NCI-H345 (cell line): Measurements from ENCODE around the gene AEN.

ENCODE experiments used
- DNase-seq: peaks from one replicate; lab custom pipeline; 2025; lab: John Stamatoyannopoulos, UW

AEN gene

DNA sequence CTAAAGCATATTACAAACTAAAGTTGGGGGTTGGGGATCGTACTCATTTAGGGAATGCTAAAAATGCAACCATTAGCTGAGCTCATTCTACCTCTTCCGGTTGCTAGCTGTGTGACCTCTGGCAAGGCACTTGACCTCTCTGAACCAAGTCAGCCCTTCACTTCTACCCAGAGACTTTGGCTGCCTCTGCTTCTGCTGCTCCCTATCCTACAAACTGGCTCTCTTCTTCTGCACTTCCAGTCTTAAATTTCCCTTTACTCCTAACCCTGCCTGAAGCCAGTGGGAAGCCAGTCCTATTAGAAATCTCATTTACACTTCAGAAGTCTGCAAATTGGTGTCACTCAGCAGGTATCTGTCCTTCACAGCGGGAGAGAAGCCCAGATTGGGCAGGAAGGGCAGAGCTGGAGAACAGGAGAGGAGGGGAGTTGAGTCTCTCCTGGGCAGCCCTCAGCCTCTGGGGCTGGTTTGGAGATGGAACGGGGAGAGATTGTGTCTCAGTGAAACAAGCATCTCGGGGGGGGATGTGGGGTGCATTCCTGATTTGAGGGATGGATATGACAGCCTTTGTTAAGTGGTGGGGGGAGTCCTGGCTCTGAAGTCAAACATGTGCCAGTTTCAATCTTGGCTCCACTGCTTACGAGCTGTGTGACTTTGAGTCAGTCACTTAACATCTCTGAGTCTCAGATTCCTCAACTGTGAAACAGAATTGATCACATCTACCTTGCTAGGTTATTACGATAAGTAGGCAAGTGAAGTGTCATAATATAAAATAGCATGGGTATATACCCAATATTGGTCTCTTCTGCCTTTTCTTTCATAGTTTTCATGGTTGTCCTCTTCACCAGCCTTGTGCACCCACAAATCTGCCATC lies 7.8 kb upstream of the AEN start:
- DNase-seq: no peak

DNA sequence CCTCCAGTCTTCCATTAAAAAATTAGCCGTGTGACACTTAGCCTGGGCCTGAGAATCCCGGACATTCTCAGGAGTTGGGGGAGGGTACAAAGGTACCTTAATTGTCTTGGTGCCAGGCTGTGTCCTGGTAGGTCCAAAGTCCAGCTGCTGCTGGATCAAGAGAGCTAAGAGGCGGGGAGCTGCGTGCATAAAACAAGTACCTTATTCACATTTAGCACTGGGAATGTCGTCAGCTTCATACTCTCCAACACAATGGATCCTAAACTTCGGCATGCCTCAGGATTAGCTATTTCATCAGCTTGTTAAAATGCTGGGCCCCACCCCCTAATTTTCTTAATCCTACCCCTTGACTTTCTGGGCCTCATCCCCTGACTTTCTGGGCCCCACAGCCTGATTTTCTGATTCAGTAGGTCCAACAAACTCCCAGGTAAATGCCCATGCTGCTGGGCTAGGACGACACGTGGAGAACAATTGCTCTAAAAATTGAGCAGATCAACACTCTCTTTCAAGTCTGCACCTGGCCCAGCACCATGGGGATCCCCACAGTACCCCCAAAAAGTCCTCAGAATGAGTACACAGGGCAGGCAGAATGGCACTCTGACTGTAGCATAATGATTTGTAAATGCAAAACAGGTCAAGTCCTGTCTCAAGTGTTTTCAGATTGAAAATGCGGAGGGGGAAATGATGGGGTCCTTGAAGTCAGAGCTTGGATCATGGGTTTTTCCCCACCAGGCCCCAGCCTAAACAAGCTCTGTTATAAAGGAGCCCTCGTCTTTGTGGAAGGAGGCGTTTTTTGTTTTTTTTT lies 5.6 kb upstream of the AEN start:
- no peak for DNase-seq

DNA sequence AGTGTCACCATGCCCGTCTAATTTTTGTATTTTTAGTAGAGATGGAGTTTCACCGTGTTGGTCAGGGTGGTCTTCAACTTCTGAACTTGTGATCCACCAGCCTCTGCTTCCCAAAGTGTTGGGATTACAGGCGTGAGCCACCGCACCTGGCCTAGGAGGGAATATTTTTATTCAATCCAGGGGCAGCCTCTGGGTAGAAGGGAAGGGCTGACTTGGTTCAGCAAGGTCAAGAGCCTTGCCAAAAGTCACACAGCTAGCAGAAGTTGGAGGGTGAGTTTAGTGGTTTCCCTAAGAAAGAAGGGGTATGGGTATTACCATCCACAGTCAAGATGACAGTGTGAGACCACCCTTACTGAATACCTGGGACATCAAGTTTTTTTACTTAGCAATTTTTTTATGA lies 4.9 kb upstream of the AEN start:
- DNase-seq: no peak

DNA sequence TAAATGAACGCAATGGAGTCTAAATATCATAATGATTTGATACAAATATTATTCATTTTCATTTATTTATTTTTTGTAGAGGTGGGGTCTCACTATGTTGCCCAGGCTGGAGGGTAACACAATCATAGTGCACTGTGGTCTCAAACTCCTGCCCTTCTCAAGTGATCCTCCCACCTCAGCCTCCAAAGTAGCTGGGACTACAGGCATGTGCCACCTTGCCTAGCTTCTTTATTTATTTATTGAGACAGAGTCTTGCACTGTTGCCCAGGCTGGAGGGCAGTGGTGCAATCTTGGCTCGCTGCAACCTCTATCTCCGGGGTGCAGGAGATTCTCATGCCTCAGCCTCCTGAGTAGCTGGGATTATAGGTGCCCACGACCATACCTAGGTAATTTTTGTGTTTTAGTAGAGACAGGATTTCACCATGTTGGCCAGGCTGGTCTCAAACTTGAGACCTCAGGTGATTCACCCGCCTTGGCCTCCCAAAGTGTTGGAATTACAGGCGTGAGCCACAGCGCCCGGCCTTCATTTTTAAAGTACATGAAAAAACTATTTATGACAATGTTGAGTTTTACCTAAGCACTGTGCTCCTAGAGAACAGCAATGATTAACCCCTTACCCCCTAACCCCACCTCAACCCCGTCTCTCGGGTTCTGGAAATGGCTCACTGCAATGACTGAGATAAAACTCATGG lies 4.0 kb upstream of the AEN start:
- DNase-seq: no peak

DNA sequence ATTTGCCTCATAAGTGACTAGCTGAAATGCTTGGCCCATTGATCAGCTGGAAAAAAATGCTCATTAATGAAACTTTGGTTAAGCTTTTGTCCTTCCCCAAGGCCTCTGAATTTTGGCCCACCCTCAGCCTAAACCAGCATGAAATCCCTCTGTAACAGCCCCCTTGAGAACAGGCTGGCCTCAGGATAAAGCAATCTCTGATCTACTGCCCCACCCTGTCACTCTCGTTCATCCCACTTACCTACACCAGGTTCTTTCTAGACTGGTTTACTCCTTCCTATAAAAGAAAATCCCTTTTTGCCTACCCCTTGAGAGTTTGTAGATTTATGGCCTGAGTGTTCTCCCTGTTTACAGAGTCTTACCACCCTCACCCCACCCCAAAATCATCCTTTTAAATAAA lies 3.4 kb upstream of the AEN start:
- no peak for DNase-seq

DNA sequence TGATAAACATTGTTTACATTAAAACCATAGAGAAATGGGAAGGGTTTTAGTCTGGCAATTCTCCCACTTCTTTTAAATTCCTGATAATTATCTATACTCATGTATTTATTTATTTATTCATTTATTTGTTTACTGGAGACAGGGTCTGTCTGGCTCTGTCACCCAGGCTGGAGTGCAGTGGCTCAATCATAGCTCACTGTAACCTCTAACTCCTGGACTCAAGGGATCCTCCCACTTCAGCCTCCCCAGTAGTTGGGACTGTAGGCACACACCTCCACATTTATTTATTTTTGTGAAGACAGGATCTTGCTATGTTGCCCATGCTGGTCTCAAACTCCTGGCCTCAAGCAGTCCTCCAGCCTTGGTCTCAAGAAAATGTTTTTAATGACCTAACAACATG lies 2.5 kb upstream of the AEN start:
- DNase-seq: no peak

DNA sequence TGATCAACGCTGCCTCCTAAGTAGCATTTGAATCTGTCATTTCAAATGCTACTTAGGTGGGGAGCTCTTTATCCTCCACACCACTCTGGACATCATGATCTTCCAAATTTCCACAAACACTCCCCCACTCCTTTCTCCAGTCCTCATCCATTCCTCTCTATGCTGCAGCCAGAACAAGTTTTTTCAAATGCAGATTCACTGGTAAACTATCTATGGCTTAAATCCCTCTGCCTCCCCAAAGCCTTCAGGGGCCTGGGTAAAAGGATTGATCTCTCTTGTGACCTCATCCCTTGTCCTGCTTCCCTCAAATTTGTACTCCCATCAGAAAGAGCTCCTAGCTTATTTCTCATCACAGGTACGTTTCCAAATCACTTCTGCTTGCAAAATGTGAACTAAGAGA lies 1.3 kb upstream of the AEN start:
- DNase-seq: no peak

DNA sequence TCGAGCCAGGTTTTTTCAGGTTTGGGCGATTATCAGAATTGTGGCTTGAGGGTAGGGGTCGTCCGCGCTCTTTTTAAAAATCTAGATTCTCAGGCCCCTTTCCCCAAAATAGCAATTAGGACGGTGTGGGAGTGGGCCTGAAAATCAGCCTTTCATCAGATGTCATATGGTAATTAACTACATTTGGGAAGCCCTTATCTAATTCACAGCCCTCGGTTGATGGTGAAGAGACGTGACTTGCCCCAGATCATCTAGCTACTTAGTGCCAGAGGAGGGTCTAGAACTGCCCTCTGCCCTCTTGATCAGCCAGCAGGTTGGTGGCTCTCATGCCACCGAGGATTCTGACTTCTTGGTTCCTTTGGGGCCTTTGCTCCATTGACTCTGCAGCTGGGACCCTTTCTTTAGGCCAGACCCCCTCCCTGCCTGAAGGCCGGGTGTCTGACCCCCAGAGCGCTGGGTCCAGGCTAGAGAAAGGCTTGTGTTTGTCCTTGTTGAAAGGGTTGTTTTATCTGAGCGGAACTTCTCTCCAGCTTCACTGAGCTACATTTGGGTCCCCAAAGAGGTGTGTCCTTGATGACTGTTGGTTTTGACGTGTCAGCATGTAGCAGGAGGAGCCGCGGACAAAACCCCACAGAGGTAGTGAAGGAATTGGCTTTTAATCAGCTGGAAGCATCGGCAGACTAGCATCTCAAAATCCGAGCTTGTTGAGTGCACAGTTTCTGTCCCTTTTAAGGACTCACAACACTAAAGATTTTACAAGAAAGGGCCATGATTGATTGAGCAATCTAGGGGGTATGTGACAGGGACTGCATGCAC lies 857 bp downstream of the AEN start:
- no peak for DNase-seq

DNA sequence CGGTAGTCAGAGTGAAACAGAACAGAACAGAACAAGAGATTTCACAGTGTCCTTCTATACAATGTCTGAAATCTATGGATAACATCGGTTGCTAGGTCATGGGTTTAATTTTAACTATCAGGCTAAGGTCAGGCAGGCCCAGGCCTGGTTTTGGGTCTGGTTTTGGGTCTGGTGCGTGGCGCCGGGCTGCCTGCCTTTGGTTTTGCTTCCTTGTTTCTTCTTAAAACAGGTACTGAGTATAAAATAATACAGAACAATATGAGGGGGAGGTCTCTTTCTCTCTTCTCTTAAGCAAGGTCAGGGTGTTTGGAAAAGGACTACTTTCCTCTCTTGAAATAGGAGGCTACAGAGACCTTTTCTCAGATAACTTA lies 1.4 kb downstream of the AEN start:
- DNase-seq: no peak

DNA sequence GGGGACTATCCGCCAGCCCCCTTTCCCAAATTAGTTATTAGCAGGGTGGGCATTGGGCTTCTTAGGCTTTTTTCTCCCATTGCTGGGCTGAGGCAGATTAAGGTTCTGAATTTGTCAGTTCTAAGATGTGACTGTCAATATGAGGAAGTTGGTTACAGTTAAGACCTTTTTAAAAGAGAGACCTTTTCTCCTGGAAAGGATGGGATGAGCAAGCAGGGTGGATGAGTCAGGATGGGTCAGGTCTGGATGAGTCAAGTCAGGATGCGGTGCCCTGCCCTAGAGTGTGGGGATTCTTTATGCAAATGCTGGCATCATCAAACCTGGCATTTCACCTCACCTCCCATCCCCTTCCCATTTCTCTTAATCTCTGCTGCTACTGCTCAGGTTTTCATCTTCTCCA lies 1.9 kb downstream of the AEN start:
- DNase-seq: no peak

DNA sequence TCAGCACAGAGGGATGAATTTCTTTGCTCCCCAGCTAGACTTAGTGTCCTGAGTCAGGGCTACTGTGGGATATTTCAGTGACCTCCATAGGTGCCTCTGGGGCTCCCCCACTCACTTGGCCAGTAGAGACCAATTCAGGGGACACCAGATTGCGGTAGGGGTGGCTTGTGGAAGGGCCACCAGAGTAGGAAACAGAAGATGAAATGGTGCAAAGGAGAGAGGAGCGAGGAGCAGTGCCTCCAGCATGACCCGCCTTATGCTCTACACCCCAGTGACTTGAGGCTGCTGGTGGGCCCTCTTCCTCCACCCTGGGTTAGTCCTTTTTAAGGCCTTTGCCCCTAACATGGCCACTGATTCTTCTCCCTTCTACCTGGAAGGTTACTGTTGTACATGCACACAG lies 2.5 kb downstream of the AEN start:
- DNase-seq: no peak

DNA sequence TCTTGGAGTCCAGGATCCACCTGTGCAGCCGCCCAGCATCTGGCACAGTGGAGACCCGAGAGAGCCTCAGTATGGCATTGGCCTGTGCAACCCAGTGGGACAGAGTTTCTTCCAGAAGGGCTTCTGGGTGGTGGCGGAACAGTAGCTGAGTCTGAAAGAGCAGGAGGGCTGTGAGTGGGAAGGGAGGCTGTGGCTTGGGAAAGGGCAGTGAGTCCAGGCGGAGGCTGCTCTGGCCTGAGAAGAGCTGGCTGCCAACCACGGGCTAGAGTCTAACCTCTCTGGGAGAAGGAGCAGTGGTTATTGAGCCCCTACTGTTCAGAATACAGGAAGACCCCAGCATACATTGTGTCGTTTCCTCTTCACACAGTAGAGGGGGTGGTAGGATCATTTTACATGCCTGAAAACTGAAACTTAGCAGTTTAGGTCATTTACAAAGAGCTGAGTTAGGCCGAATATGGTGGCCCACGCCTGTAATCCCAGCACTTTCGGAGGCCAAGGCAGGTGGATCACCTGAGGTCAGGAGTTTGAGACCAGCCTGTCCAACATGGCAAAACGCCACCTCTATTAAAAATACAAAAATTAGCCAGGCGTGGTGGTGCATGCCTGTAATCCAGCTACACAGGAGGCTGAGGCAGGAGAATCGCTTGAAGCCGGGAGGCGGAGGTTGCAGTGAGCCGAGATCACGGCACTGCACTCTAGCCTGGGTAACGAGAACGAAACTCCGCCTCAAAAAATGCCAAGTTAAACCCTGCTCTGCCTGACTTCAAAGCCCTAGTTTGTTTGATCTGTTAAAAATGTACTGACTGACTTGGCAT lies 3.2 kb downstream of the AEN start:
- DNase-seq: no peak

DNA sequence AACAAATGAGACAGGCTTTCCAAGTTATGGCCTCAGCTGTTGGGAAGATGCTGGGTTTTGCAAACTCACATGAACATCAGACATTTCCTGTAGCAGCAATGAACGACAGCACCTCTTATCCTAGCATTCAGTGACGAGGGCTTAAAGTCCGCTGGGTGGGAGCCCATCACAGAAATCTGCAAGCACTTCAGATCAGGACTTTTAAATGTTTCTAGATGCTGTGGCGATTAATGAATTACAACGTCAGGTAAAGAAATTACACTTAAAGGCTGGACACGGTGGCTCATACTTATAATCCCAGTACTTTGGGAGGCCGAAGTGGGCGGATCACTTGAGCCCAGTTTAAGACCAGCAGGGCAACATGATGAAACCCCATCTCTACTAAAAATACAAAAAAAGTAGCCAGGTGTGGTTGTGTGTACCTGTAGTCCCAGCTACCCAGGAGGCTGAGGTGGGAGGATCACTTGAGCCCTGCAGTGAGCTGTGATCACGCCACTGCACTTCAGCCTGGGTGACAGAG lies 3.9 kb downstream of the AEN start:
- DNase-seq: no peak

DNA sequence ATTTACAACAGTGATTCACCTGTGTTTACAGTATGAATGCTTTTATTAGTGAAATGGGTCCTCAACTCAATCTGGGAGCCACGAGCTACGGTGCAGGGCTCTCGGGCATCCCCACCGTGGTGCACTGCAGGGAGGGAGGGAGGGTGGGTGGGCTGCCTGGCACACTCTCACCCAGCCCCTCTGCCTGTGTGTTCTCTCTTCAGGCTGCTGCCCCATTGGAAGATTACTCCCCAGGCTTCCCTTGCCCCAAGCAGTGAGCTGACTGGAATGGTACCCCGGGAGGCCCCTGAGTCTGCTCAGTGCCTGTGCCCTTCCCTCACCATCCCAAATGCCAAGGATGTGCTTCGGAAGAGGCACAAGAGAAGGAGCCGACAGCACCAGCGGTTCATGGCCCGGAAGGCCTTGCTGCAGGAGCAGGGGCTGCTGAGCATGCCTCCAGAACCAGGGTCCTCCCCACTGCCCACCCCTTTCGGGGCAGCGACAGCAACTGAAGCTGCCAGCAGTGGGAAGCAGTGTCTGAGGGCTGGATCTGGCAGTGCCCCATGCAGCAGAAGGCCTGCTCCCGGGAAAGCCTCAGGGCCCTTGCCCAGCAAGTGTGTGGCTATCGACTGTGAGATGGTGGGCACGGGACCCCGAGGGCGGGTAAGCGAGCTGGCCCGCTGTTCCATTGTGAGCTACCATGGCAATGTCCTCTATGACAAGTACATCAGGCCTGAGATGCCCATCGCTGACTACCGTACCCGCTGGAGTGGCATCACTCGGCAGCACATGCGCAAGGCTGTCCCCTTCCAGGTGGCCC lies 5.0 kb downstream of the AEN start:
- DNase-seq: no peak

DNA sequence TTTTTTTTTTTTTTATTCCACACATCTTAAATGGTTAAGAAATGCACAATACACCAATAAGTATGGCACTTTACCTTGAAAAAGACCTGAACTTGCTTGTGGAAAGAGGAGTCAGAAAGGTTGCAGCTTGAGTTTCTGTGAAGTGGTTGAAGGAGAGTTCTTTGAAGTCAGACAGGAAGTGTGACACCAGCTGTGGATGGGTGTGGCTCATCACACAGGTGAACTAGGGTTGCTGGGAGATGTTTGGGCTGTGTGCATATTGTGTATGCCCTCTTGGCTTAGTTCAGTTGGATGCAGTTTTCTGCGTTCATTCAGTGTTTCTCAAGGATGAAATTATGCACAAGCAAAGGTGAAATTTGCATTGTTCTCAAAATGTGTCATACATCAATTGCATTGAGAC lies 6.3 kb downstream of the AEN start:
- DNase-seq: no peak

DNA sequence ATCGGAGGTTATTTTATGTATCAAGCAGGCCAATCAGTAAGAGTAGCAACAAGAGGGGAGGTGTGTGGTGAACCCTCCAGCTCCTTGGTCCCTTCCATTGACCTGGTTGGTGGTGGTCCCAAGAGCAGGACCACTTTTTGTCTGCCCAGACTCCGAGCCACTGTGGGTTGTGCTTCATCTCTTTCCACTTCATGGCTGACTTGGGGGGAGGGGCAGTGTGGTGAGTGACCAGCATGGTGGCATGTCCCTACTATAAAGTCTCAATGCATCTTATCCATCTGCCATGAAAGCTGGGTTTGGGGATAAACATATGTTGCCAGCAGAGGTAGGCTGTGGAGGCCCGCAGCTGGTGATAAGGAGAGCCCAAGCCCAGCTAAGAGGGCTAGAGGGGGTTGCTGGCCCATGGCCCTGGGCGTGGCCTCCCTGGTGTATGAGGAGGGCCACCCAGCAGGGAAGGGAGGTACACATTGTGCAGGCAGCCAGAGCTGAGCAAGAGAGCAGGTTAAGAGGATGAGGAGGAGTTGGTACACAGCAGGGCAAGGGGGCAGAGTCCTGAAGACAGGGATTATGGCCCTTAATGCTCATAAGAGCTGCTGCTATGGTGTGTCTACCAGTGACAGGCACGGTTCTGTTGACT lies 7.0 kb downstream of the AEN start:
- DNase-seq: no peak

DNA sequence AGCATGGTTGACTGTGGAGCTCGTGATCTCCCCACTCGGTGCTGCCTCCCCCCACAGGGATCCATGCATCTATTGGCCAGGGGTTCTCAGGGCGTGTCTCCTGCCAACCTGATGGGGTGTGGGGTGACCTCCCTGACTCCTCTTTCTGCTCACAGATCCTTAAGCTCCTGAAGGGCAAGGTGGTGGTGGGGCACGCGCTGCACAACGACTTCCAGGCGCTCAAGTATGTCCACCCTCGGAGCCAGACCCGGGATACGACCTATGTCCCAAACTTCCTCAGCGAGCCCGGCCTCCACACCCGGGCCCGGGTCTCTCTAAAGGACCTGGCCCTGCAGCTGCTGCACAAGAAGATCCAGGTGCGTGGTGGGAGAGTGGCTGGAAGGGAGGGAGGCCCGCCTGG lies 7.9 kb downstream of the AEN start:
- DNase-seq: no peak

DNA sequence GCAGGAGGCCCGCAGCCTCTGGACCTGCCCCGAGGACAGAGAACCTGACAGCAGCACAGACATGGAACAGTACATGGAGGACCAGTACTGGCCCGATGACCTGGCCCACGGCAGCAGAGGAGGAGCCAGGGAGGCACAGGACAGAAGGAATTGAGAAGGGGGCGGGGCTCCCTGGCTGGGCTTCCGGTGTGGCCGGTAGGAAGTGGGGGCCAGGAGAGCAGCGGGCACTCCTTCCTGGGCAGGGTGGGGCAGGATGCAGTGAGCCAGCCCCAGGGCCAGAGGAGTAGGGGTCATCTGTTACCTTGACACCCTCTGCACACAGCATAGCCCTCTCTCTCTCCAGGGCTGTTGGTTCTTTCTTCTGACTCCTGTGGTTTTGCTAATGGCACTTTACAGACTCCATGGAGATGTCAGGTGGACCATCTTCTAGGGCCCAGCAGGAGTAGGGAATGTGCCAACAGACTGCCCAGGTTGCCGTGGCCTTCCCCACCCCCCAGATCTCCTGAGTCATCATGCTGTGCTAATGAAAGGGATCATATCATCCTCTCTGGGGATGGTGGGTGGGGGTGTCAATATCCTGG lies 9.1 kb downstream of the AEN start:
- DNase-seq: peak; percentile 54

DNA sequence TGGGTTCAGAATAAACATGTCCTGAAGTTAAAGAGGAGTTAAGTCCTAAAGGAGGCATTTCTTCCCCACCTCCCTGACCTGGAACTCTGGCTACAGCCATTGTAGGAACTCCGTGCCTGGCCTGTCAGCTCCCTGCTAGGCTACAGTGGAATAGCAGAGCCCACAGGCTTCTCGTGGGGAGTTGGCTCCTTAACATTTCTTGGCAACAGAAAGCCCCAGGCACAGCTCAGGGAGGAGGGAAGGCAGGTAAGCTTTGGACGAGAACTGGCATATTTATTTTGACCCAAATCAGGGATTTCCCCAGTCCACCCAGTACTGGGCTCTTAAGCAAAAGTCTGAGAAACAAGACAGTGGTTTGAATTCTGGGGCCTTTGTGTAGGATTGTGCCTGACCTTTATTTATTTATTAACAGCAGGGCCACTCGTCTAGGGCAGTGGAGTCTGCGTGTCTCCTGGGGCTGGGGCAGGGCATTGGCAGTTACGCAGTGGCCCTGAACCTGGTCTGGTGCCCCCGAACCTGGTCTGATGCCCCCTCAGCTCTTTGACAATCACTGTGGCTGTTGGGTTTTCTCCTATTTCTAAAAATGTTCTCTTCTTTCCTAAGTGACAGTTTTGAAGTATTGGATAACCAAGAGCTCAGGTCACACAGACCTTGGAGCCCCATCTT lies 9.8 kb downstream of the AEN start:
- no peak for DNase-seq
